HEK293 (cell line): ENCODE measurements around the gene ADAMTS17.

ENCODE experiments used
- CTCF ChIA-PET: fragments of 350-600 bp; formaldehyde crosslinking; extraction: SDS; loops from one replicate; lab custom pipeline; 2021; ENCODE audit warnings: antibody characterized with exemption; lab: Yijun Ruan, JAX
- POLR2A ChIA-PET: fragments of 300-600 bp; formaldehyde crosslinking; extraction: SDS; loops from one replicate; lab custom pipeline; 2020; ENCODE audit warnings: antibody characterized with exemption, inconsistent platforms; lab: Yijun Ruan, JAX
- H3K27ac ChIP-seq: fragments of 200-500 bp; sonication (Bioruptor generic); 2 replicates; pipeline ENCODE4 v1.5.1; 2014; ENCODE audit warnings: low read depth, low read length, control low read depth, inconsistent platforms; ENCODE audit errors: extremely low read depth
- H3K36me3 ChIP-seq, 2 experiments: fragments of 200-500 bp in 1 of 2; sonication (Bioruptor generic) in 1 of 2; 1 replicate in 1 of 2; 2 replicates in 1 of 2; pipeline ENCODE4 v1.5.1; 2014 to 2017; ENCODE audit warnings: inconsistent platforms in 2 of 2, low read length in 2 of 2; ENCODE audit not compliant: control insufficient read depth in 2 of 2, insufficient read depth in 1 of 2
- H3K4me1 ChIP-seq: fragments of 200-500 bp; sonication (Bioruptor generic); 2 replicates; pipeline ENCODE4 v1.5.1; 2014; ENCODE audit warnings: mild to moderate bottlenecking, low read length, inconsistent platforms; ENCODE audit not compliant: control insufficient read depth, insufficient read depth
- H3K4me3 ChIP-seq: 2 replicates; pipeline ENCODE4 v1.5.1; 2011; ENCODE audit warnings: low read depth, mild to moderate bottlenecking, control low read depth, low read length, moderate library complexity
- H3K9me3 ChIP-seq: fragments of 200-500 bp; sonication (Bioruptor generic); 2 replicates; pipeline ENCODE4 v1.5.1; 2014; ENCODE audit warnings: low read depth, low read length, inconsistent platforms; ENCODE audit not compliant: control insufficient read depth, insufficient read depth
- BCL11A ChIP-seq: fragments of 450-650 bp; formaldehyde crosslinking; IDR thresholded peaks from 2 replicates; pipeline ENCODE4 v1.5.1; 2016; ENCODE audit warnings: low read depth, missing biosample characterization, missing genetic modification characterization
- GLIS1 ChIP-seq: fragments of 450-650 bp; formaldehyde crosslinking; IDR thresholded peaks from 2 replicates; pipeline ENCODE4 v1.5.1; 2016; ENCODE audit warnings: missing biosample characterization, missing genetic modification characterization
- HOXD13 ChIP-seq: sonication (generic); formaldehyde crosslinking; IDR thresholded peaks from 2 replicates; pipeline ENCODE4 v1.8.0; 2022; ENCODE audit warnings: missing genetic modification reagents, borderline replicate concordance
- IKZF3 ChIP-seq: fragments of 450-650 bp; IDR thresholded peaks from 2 replicates; pipeline ENCODE4 v1.5.0; 2018; ENCODE audit warnings: missing biosample characterization, mild to moderate bottlenecking, missing genetic modification characterization, moderate library complexity
- KLF1 ChIP-seq: fragments of 450-650 bp; formaldehyde crosslinking; IDR thresholded peaks from 2 replicates; pipeline ENCODE4 v1.5.1; 2016; ENCODE audit warnings: missing biosample characterization, missing genetic modification characterization
- PRDM1 ChIP-seq: fragments of 450-650 bp; formaldehyde crosslinking; IDR thresholded peaks from 2 replicates; pipeline ENCODE4; 2016; ENCODE audit warnings: missing biosample characterization, missing genetic modification characterization
- TCF7L2 ChIP-seq: IDR thresholded peaks from 2 replicates; pipeline ENCODE4 v1.6.1; 2011; ENCODE audit warnings: low read depth, mild to moderate bottlenecking, inconsistent platforms, low read length, moderate library complexity, borderline replicate concordance
- ZBTB48 ChIP-seq: fragments of 450-650 bp; formaldehyde crosslinking; IDR thresholded peaks from 2 replicates; pipeline ENCODE4 v1.5.1; 2016; ENCODE audit warnings: missing biosample characterization, missing genetic modification characterization
- ZFP69B ChIP-seq: fragments of 450-650 bp; formaldehyde crosslinking; IDR thresholded peaks from 2 replicates; pipeline ENCODE4 v1.5.1; 2016; ENCODE audit warnings: missing biosample characterization, missing genetic modification characterization
- ZNF146 ChIP-seq: fragments of 450-650 bp; formaldehyde crosslinking; IDR thresholded peaks from 2 replicates; pipeline ENCODE4 v1.5.1; 2016; ENCODE audit warnings: missing biosample characterization, missing genetic modification characterization
- ZNF239 ChIP-seq: fragments of 450-650 bp; formaldehyde crosslinking; IDR thresholded peaks from 2 replicates; pipeline ENCODE4 v1.5.1; 2016; ENCODE audit warnings: missing biosample characterization, missing genetic modification characterization
- ZNF266 ChIP-seq: fragments of 450-650 bp; formaldehyde crosslinking; IDR thresholded peaks from 2 replicates; pipeline ENCODE4 v1.5.1; 2016; ENCODE audit warnings: missing biosample characterization, missing genetic modification characterization, low read depth
- ZNF311 ChIP-seq: fragments of 450-650 bp; formaldehyde crosslinking; IDR thresholded peaks from 2 replicates; pipeline ENCODE4 v1.5.1; 2017; ENCODE audit warnings: missing biosample characterization, missing genetic modification characterization, borderline replicate concordance
- ZNF37A ChIP-seq: fragments of 450-650 bp; IDR thresholded peaks from 2 replicates; pipeline ENCODE4 v1.5.1; 2018; ENCODE audit warnings: missing biosample characterization, missing genetic modification characterization
- ZNF544 ChIP-seq: fragments of 450-650 bp; formaldehyde crosslinking; IDR thresholded peaks from 2 replicates; pipeline ENCODE4 v1.5.0; 2017; ENCODE audit warnings: missing biosample characterization, missing genetic modification characterization
- ZNF560 ChIP-seq: fragments of 450-650 bp; formaldehyde crosslinking; IDR thresholded peaks from 2 replicates; pipeline ENCODE4 v1.5.1; 2017; ENCODE audit warnings: missing biosample characterization, missing genetic modification characterization, borderline replicate concordance
- ZNF596 ChIP-seq: fragments of 450-650 bp; IDR thresholded peaks from 2 replicates; pipeline ENCODE4 v1.5.0; 2018; ENCODE audit warnings: missing biosample characterization, mild to moderate bottlenecking, missing genetic modification characterization, moderate library complexity
- ZNF600 ChIP-seq: fragments of 450-650 bp; formaldehyde crosslinking; IDR thresholded peaks from 2 replicates; pipeline ENCODE4 v1.5.1; 2016; ENCODE audit warnings: missing biosample characterization, missing genetic modification characterization
- ZNF664 ChIP-seq: fragments of 450-650 bp; formaldehyde crosslinking; IDR thresholded peaks from 2 replicates; pipeline ENCODE4 v1.5.1; 2016; ENCODE audit warnings: missing biosample characterization, missing genetic modification characterization
- ZSCAN23 ChIP-seq: fragments of 450-650 bp; formaldehyde crosslinking; IDR thresholded peaks from 2 replicates; pipeline ENCODE4 v1.5.1; 2016; ENCODE audit warnings: missing biosample characterization, missing genetic modification characterization
- TF ChIP-seq, protein P1 (sequence below): fragments of 450-650 bp; formaldehyde crosslinking; IDR thresholded peaks from 2 replicates; pipeline ENCODE4 v1.5.1; 2016; ENCODE audit warnings: missing biosample characterization, missing genetic modification characterization
- TF ChIP-seq, protein P2 (sequence below): fragments of 450-650 bp; formaldehyde crosslinking; IDR thresholded peaks from 2 replicates; pipeline ENCODE4 v1.5.1; 2016; ENCODE audit warnings: missing biosample characterization, missing genetic modification characterization
- TF ChIP-seq, protein P3 (sequence below): fragments of 450-650 bp; formaldehyde crosslinking; IDR thresholded peaks from 2 replicates; pipeline ENCODE4 v1.5.1; 2016; ENCODE audit warnings: missing biosample characterization, missing genetic modification characterization, borderline replicate concordance
- TF ChIP-seq, protein P4 (sequence below): fragments of 450-650 bp; formaldehyde crosslinking; IDR thresholded peaks from 2 replicates; pipeline ENCODE4 v1.5.1; 2016; ENCODE audit warnings: missing biosample characterization, missing genetic modification characterization

The ADAMTS17 gene

DNA sequence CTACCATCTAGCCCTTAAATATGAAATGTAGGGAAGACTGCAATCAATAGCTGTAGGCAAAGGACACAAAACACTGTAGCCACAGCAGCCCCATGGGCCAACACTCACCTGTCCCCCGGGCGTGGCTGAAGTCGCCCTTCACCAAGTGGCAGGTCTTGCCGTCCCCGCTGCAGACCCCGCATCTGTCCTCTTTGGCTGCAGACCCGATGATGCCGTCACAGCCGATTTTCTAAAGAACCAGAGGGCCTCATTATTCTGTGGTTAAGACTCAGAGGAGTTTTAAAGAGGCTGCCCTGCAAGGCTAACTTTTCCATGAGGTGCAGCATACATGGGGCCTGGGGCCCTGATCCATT, 245.6 kb downstream of the ADAMTS17 start (continued):
- TF ChIP-seq ZFP69B (tag by site-specific recombination) (no peak), ZNF266 (tag by site-specific recombination) (no peak), ZNF37A (tag by site-specific recombination) (no peak), KLF1 (no peak), ZNF664 (no peak), ZNF544 (tag by site-specific recombination) (no peak), IKZF3 (tag by site-specific recombination) (no peak)
- TF ChIP-seq, protein P1, sequence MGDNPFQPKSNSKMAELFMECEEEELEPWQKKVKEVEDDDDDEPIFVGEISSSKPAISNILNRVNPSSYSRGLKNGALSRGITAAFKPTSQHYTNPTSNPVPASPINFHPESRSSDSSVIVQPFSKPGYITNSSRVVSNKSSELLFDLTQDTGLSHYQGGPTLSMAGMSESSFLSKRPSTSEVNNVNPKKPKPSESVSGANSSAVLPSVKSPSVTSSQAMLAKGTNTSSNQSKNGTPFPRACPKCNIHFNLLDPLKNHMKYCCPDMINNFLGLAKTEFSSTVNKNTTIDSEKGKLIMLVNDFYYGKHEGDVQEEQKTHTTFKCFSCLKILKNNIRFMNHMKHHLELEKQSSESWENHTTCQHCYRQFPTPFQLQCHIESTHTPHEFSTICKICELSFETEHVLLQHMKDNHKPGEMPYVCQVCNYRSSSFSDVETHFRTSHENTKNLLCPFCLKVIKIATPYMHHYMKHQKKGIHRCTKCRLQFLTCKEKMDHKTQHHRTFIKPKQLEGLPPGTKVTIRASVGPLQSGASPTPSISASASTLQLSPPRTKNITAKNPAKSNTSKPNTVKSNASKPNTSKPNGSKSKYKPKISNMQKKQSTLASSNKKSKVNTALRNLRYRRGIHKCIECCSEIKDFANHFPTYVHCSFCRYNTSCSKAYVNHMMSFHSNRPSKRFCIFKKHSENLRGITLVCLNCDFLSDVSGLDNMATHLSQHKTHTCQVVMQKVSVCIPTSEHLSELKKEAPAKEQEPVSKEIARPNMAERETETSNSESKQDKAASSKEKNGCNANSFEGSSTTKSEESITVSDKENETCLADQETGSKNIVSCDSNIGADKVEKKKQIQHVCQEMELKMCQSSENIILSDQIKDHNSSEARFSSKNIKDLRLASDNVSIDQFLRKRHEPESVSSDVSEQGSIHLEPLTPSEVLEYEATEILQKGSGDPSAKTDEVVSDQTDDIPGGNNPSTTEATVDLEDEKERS (tag by site-specific recombination) = no peak
- TF ChIP-seq, protein P2, sequence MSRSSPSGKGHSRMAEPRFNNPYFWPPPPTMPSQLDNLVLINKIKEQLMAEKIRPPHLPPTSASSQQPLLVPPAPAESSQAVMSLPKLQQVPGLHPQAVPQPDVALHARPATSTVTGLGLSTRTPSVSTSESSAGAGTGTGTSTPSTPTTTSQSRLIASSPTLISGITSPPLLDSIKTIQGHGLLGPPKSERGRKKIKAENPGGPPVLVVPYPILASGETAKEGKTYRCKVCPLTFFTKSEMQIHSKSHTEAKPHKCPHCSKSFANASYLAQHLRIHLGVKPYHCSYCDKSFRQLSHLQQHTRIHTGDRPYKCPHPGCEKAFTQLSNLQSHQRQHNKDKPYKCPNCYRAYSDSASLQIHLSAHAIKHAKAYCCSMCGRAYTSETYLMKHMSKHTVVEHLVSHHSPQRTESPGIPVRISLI (tag by site-specific recombination) = no peak

DNA sequence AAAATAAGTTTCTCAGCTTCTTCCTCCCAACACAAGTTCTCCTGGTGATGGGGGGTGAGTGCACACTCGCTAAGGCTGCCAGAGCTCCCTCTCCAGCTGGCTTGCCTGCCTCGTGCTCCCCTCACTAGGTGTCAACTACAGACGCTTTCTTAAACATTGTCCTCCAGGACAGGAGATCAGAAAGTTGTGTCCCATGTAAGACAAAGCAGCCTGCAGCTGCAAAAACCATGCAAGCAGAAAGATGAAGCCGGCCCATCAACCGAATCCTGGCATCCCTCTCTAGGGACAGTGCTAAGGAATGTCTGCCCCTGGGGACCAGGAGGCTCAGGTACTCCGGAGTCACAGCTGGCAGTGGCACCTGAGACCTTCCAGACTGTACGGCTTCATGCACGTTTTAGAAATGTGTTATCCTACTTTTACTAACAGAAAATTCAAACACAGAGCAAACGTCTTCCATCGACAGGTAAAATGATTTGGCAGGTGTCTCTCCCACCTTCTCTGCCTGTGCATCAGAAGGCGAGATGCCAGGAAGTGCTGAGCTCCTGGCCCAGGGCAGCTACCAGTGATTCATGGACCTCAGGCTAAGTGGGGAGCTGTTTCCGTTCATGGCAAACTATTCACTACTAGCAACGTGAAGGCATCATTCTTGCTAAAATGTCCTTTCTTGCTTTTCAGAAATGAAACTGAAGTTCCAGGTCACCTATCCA, 246.1 kb downstream of the ADAMTS17 start:
- Histone ChIP-seq H3K9me3 (no peaks in the 10 kb centered on the region), H3K27ac (no peak overlapping the region), H3K4me1 (peaks cover 23% of the 10 kb centered on the region), H3K36me3 (no peaks in the 10 kb centered on the region), H3K4me3 (no peak overlapping the region)
- TF ChIP-seq ZNF560 (tag by site-specific recombination) (no peak), TCF7L2 (no peak), ZNF146 (tag by site-specific recombination) (no peak), ZNF596 (tag by site-specific recombination) (no peak), PRDM1 (tag by site-specific recombination) (no peak), ZNF239 (tag by site-specific recombination) (no peak), GLIS1 (no peak), ZNF600 (tag by site-specific recombination) (no peak), HOXD13 (CRISPR knock-in tag) (no peak), ZSCAN23 (tag by site-specific recombination) (no peak), ZBTB48 (tag by site-specific recombination) (no peak), BCL11A (tag by site-specific recombination) (no peak), ZNF311 (no peak), IKZF3 (tag by site-specific recombination) (no peak)
- TF ChIP-seq, protein P3, sequence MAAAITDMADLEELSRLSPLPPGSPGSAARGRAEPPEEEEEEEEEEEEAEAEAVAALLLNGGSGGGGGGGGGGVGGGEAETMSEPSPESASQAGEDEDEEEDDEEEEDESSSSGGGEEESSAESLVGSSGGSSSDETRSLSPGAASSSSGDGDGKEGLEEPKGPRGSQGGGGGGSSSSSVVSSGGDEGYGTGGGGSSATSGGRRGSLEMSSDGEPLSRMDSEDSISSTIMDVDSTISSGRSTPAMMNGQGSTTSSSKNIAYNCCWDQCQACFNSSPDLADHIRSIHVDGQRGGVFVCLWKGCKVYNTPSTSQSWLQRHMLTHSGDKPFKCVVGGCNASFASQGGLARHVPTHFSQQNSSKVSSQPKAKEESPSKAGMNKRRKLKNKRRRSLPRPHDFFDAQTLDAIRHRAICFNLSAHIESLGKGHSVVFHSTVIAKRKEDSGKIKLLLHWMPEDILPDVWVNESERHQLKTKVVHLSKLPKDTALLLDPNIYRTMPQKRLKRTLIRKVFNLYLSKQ (tag by site-specific recombination) = no peak
- TF ChIP-seq, protein P4, sequence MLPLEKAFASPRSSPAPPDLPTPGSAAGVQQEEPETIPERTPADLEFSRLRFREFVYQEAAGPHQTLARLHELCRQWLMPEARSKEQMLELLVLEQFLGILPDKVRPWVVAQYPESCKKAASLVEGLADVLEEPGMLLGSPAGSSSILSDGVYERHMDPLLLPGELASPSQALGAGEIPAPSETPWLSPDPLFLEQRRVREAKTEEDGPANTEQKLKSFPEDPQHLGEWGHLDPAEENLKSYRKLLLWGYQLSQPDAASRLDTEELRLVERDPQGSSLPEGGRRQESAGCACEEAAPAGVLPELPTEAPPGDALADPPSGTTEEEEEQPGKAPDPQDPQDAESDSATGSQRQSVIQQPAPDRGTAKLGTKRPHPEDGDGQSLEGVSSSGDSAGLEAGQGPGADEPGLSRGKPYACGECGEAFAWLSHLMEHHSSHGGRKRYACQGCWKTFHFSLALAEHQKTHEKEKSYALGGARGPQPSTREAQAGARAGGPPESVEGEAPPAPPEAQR (tag by site-specific recombination) = no peak
- TF ChIP-seq, protein P1 (tag by site-specific recombination) = no peak
- ChIA-PET POLR2A (no interaction called here), CTCF (interaction anchor here (0.6 to 1.3 kb wide), 2 partner anchors 12 to 254 kb away, joined by 3 to 5 read pairs; no protein-coding TSS in a partner anchor)
